K562 (cell line): Measurements from ENCODE around the gene GPX2. TPM values are rescaled to one million over a fixed set of nuclear protein-coding genes. Genes with fewer than 3 reads are reported as not detected.

Experiments used
- RBM39 ChIP-seq: fragments of 200-400 bp; formaldehyde crosslinking; optimal IDR thresholded peaks from 2 replicates; pipeline ENCODE3; 2018; ENCODE audit warnings: low read depth, low read length
- SRSF1 ChIP-seq: fragments of 200-400 bp; formaldehyde crosslinking; IDR thresholded peaks from 2 replicates; pipeline ENCODE4 v1.6.1; 2017; ENCODE audit warnings: mild to moderate bottlenecking, low read depth, low read length, moderate library complexity
- ZBTB40 ChIP-seq, 2 experiments: fragments of 450-650 bp in 1 of 2; sonication (generic) in 1 of 2; formaldehyde crosslinking in 1 of 2; IDR thresholded peaks; 2 replicates each; pipeline versions ENCODE4 v1.7.1 to v1.9.0; 2016 to 2022; ENCODE audit warnings: inconsistent platforms in 1 of 2, mild to moderate bottlenecking in 1 of 2, missing genetic modification reagents in 1 of 2
- ZMIZ1 ChIP-seq, 2 experiments: fragments of 150-350 bp in 1 of 2; IDR thresholded peaks; 2 replicates each; pipeline ENCODE4 v1.6.1; 2012 to 2016; ENCODE audit warnings: low read depth in 2 of 2, low read length in 2 of 2, mild to moderate bottlenecking in 1 of 2, moderate library complexity in 1 of 2
- ZNF512 ChIP-seq: IDR thresholded peaks from 2 replicates; pipeline ENCODE4 v1.6.1; 2016; ENCODE audit warnings: missing genetic modification characterization, missing compliant biosample characterization
- ZNF668 ChIP-seq: fragments of 250-450 bp; sonication (Bioruptor Pico); IDR thresholded peaks from 2 replicates; pipeline ENCODE4 v1.8.0; 2022; ENCODE audit warnings: mild to moderate bottlenecking, inconsistent platforms
- polyA plus RNA-seq, 8 experiments: library from polyadenylated mRNA; depleted of rRNA in 4 of 8; stranded (reverse) in 5 of 8; unstranded in 3 of 8; fragments of >200 nt; fragmentation: Nextera tagmentation in 2 of 8; fragmentation: Illumina TruSeq in 1 of 8; extraction: Ambion mirVana in 2 of 8; extraction: Trizol in 1 of 8; gene quantifications; 2 replicates each; pipeline versions ENCODE4 v1.2.1 to v1.2.3, GENCODE V29; 2011 to 2014; ENCODE audit warnings: inconsistent platforms in 1 of 8, missing spikeins in 1 of 8
- total RNA-seq, 7 experiments: library from RNA; depleted of rRNA in 6 of 7; stranded (reverse); fragments of >200 nt in 6 of 7; fragmentation: Illumina TruSeq in 2 of 7; extraction: Trizol in 2 of 7; gene quantifications; 2 replicates each; pipeline versions ENCODE4 v1.2.1 to v1.2.3, GENCODE V29; 2011 to 2021; ENCODE audit warnings: low replicate concordance in 1 of 7

Gene GPX2
- total and polyA plus RNA-seq, 9 of the 15 experiments (the other 6 are each of a cell fraction or from before 2014, with no cell fraction given): 0.24 TPM; not detected in 8

GRCh38 chr14:64952598-64953309 is 10.2 kb upstream of the GPX2 start (continued):
- TF ChIP-seq ZBTB40 (IDR thresholded peaks at IDR 0.05) (no peak), ZBTB40 (CRISPR knock-in tag; IDR thresholded peaks at IDR 0.05) (no peak), ZNF512 (no peak), RBM39 (no peak), ZMIZ1 (IDR thresholded peaks at IDR 0.05; ENCODE audit: low read depth in 2 of 2, low read length in 2 of 2) (no peak), ZNF668 (CRISPR knock-in tag) (no peak), SRSF1 (no peak)
